ENCODE measurements around the gene HDAC1.

Gene HDAC1

DNA sequence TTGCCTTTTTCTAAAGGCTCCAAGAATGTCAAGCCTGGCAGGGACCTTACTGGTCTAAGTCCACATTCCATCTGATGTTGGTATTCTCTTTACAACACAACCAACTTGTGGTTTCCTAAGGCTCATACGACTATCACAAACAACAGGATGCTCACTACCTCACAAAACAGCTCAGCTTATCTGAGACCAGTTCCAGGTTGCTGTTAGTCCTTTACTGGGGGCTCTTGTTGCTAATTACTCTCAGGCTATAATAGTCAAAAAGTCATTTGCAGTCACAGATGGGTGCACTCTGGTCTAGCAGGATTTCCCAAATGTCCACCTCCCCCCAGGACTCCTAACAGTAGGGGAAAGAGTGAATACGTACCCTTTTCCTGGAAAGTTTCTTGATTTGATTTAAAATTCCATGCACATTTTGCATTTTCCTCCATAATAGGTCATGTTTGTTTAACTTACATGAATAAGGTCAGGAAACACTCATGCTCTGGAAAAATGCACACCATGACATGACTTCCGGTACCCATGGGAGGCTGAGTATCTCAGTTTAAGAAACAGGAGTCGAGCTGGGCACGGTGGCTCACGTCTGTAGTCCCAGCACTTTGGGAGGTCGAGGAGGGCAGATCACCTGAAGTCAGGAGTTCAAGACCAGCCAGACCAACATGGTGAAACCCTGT, 24.8 kb upstream of the HDAC1 start:
- no peak for TF ChIP-seq ZFX (IDR thresholded peaks at IDR 0.05; ENCODE audit: borderline replicate concordance)
- TF ChIP-seq, protein P1, sequence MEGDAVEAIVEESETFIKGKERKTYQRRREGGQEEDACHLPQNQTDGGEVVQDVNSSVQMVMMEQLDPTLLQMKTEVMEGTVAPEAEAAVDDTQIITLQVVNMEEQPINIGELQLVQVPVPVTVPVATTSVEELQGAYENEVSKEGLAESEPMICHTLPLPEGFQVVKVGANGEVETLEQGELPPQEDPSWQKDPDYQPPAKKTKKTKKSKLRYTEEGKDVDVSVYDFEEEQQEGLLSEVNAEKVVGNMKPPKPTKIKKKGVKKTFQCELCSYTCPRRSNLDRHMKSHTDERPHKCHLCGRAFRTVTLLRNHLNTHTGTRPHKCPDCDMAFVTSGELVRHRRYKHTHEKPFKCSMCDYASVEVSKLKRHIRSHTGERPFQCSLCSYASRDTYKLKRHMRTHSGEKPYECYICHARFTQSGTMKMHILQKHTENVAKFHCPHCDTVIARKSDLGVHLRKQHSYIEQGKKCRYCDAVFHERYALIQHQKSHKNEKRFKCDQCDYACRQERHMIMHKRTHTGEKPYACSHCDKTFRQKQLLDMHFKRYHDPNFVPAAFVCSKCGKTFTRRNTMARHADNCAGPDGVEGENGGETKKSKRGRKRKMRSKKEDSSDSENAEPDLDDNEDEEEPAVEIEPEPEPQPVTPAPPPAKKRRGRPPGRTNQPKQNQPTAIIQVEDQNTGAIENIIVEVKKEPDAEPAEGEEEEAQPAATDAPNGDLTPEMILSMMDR (IDR thresholded peaks at IDR 0.05): no peak
- H3K27ac ChIP-seq: no peak overlapping the region

DNA sequence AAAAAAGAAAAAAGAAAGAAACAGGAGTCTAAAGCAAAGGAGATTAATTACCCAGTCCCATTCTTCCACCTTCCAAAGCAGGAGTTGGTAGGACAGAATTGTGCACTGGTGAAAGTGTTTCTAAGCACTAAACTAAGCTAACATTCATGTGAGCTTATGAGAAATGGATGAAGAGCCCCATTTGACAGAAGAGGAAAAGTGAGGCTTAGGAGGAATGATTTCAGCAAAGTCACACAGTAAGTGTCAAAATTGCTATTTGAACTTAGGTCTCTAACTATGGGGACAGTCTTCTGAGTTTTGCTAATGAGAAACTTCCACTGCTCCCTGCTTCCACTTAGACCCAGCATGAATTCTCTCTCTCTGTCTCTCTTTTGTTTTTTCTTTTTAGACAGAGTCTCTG, 22.1 kb upstream of the HDAC1 start:
- TF ChIP-seq ZFX (IDR thresholded peaks at IDR 0.05; ENCODE audit: borderline replicate concordance): no peak
- TF ChIP-seq, protein P1 (IDR thresholded peaks at IDR 0.05): no peak
- no peak overlapping the region for H3K27ac ChIP-seq

DNA sequence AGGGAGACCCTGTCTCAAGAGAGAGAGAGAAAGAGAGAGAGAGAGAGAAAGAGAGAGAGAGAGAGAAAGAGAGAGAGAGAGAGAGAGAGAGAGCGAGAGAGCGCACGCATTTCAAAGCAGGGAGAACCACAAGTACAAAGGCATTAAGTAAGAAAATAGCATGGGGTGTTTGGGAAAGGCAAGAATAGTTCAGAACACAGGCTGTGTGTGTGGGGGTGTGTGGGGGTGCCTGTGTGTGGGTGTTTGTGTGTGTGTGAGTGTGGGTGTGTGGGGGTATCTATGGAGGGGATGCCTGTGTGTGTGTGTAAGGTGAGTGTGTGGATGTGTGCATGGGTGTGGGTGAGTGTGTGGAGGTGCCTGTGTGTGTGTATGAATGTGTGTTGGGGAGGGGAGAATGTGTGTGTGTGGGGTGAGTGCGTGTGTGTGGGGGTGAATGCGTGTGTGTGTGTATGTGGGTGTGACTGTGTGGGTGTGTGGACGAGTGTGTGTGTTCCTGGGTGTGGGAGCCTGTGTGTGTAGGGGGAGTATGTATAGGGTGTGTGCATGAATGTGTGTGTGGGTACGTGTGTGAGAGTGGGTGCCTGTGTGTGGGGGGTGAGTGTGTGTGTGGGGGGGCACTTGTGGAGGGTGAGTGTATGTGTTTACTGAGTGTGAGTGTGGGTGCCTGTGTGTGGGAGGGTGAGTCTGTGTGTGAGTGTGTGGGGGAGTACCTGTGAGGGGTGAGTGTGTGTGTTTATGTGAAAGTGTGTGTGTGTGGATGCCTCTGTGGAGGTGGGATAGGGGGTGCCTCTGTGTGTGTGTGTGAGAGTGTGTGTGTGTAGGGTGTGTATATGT, 19.1 kb upstream of the HDAC1 start:
- TF ChIP-seq ZFX (IDR thresholded peaks at IDR 0.05; ENCODE audit: borderline replicate concordance): no peak
- TF ChIP-seq, protein P1 (IDR thresholded peaks at IDR 0.05): no peak

DNA sequence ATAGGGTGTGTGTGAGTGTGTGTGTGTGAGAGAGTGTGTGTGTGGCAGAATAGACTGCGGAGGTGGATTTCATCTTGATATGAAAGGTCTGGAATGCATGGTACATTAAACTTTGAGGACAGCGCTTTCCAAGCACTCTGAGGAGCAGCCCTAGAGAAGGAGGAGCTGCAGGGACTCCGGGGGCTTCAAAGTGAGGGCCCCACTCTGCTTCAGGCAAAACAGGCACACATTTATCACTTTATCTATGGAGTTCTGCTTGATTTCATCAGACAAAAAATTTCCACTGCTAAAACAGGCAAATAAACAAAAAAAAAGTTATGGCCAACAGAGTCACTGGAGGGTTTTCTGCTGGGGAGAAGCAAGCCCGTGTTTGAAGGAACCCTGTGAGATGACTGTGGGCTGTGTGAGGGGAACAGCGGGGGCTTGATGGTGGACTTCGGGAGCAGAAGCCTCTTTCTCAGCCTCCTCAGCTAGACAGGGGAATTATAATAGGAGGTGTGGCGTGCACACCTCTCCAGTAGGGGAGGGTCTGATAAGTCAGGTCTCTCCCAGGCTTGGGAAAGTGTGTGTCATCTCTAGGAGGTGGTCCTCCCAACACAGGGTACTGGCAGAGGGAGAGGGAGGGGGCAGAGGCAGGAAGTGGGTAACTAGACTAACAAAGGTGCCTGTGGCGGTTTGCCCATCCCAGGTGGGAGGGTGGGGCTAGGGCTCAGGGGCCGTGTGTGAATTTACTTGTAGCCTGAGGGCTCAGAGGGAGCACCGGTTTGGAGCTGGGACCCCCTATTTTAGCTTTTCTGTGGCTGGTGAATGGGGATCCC, 18.3 kb upstream of the HDAC1 start:
- no peak overlapping the region for H3K27ac ChIP-seq
- no peak for TF ChIP-seq ZFX (IDR thresholded peaks at IDR 0.05; ENCODE audit: borderline replicate concordance)
- TF ChIP-seq, protein P1 (IDR thresholded peaks at IDR 0.05): no peak

More for the DNA sequence above, 19.1 kb upstream of the HDAC1 start:
- H3K27ac ChIP-seq: no peak overlapping the region

DNA sequence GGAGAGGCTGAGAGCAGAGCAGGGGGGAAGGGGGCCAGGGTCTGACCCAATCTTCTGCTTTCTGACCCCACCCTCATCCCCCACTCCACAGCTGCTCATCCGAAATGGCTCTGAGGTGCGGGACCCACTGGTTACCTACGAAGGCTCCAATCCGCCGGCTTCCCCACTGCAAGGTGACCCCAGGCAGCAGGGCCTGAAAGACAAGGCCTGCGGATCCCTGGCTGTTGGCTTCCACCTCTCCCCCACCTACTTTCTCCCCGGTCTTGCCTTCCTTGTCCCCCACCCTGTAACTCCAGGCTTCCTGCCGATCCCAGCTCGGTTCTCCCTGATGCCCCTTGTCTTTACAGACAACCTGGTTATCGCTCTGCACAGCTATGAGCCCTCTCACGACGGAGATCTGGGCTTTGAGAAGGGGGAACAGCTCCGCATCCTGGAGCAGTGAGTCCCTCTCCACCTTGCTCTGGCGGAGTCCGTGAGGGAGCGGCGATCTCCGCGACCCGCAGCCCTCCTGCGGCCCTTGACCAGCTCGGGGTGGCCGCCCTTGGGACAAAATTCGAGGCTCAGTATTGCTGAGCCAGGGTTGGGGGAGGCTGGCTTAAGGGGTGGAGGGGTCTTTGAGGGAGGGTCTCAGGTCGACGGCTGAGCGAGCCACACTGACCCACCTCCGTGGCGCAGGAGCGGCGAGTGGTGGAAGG, 17.1 kb upstream of the HDAC1 start:
- TF ChIP-seq, protein P1 (IDR thresholded peaks at IDR 0.05): no peak
- TF ChIP-seq ZFX (IDR thresholded peaks at IDR 0.05; ENCODE audit: borderline replicate concordance): no peak
- no peak overlapping the region for H3K27ac ChIP-seq

DNA sequence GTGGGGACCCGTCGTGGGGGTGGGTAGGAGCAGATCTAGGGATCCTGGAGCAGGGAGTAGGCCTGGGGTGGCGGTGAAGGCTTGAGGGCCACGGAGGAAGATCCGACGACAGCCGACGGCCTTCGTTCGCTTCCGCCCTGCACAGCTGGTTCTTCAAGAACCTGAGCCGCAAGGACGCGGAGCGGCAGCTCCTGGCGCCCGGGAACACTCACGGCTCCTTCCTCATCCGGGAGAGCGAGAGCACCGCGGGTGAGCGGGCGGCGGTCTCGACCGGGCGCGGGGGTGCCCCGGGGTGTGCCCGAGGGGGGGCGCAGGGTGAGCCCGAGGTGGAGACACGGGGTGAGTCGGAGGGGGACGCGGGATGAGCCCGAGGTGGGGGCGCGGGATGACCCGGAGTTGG, 16.5 kb upstream of the HDAC1 start:
- TF ChIP-seq, protein P1 (IDR thresholded peaks at IDR 0.05): no peak
- TF ChIP-seq ZFX (IDR thresholded peaks at IDR 0.05; ENCODE audit: borderline replicate concordance): no peak
- no peak overlapping the region for H3K27ac ChIP-seq
